Neural progenitor cell (in vitro differentiated cells): ENCODE measurements around the gene IQCE. TPM values are rescaled to one million over a fixed set of nuclear protein-coding genes. Genes with fewer than 3 reads are reported as not detected.

Source experiments
- DNase-seq: peaks from one replicate; pipeline ENCODE4 v3.0.0-alpha.2; 2016; ENCODE audit warnings: low spot score
- H2AFZ ChIP-seq: fragments of 200-600 bp; sonication (generic); replicated peaks from 2 replicates; pipeline ENCODE4 v1.6.1; 2016; ENCODE audit warnings: antibody characterized with exemption
- H3F3A ChIP-seq: fragments of 200-600 bp; sonication (generic); 2 replicates; pipeline ENCODE4 v1.6.1; 2016; ENCODE audit warnings: antibody characterized with exemption, low read depth
- H3K27ac ChIP-seq: fragments of 200-600 bp; sonication (generic); 2 replicates; pipeline ENCODE4 v1.5.1; 2016; ENCODE audit warnings: mild to moderate bottlenecking
- H3K27me3 ChIP-seq: fragments of 200-600 bp; sonication (generic); 2 replicates; pipeline ENCODE4 v1.6.1; 2016; ENCODE audit warnings: mild to moderate bottlenecking, moderate library complexity
- H3K36me3 ChIP-seq: fragments of 200-600 bp; sonication (generic); 2 replicates; pipeline ENCODE4 v1.5.1; 2016
- H3K4me1 ChIP-seq: fragments of 200-600 bp; sonication (generic); 2 replicates; pipeline ENCODE4 v1.6.1; 2016; ENCODE audit warnings: mixed run types
- H3K4me2 ChIP-seq: fragments of 200-600 bp; sonication (generic); 2 replicates; pipeline ENCODE4 v1.6.1; 2016
- H3K4me3 ChIP-seq: fragments of 200-600 bp; sonication (generic); 2 replicates; pipeline ENCODE4 v1.5.1; 2016
- H3K79me2 ChIP-seq: fragments of 200-600 bp; sonication (generic); 2 replicates; pipeline ENCODE4 v1.6.1; 2016; ENCODE audit warnings: low read depth
- H3K9ac ChIP-seq: fragments of 200-600 bp; sonication (generic); 2 replicates; pipeline ENCODE4 v1.6.1; 2016
- H3K9me3 ChIP-seq: fragments of 200-600 bp; sonication (generic); 2 replicates; pipeline ENCODE4 v1.5.1; 2016; ENCODE audit warnings: low read depth
- H4K20me1 ChIP-seq: fragments of 200-600 bp; sonication (generic); 2 replicates; pipeline ENCODE4 v1.6.1; 2016; ENCODE audit warnings: low read depth
- H3K27ac Mint-ChIP-seq: 3 replicates; pipeline ENCODE4 v1.8.0; 2021; ENCODE audit warnings: mixed read lengths
- H3K27me3 Mint-ChIP-seq: 2 replicates; pipeline ENCODE4 v1.8.0; 2022; ENCODE audit warnings: low read depth, mild to moderate bottlenecking, inconsistent platforms, moderate library complexity, mixed read lengths; ENCODE audit not compliant: insufficient read depth
- H3K36me3 Mint-ChIP-seq: 3 replicates; pipeline ENCODE4 v1.8.0; 2021; ENCODE audit warnings: mixed read lengths
- H3K4me1 Mint-ChIP-seq: 3 replicates; pipeline ENCODE4 v1.8.0; 2021; ENCODE audit warnings: mixed read lengths
- H3K4me3 Mint-ChIP-seq: 3 replicates; pipeline ENCODE4 v1.8.0; 2021; ENCODE audit warnings: mild to moderate bottlenecking, moderate library complexity, mixed read lengths
- H3K9me3 Mint-ChIP-seq: 3 replicates; pipeline ENCODE4 v1.8.0; 2020; ENCODE audit warnings: mixed read lengths
- EZH2 ChIP-seq: fragments of 200-600 bp; sonication (generic); IDR thresholded peaks from 2 replicates; pipeline ENCODE4 v1.6.1; 2017; ENCODE audit warnings: antibody characterized with exemption, mild to moderate bottlenecking, moderate library complexity
- EZH2phosphoT487 ChIP-seq: fragments of 200-600 bp; sonication (generic); IDR thresholded peaks from 2 replicates; pipeline ENCODE4 v1.6.1; 2017; ENCODE audit warnings: antibody characterized with exemption
- total RNA-seq: library from RNA; depleted of rRNA; stranded (reverse); fragments of >200 nt; gene quantifications from 2 replicates; pipeline ENCODE4 v1.2.3, GENCODE V29; 2015; ENCODE audit warnings: low replicate concordance
- TF ChIP-seq, protein P1 (sequence below): fragments of 200-600 bp; sonication (generic); IDR thresholded peaks from 2 replicates; pipeline ENCODE4 v1.5.1; 2017; ENCODE audit warnings: antibody characterized with exemption, mild to moderate bottlenecking

The IQCE gene
- total RNA-seq, 1 donor from 2014 or later, result 4.6 TPM

DNA sequence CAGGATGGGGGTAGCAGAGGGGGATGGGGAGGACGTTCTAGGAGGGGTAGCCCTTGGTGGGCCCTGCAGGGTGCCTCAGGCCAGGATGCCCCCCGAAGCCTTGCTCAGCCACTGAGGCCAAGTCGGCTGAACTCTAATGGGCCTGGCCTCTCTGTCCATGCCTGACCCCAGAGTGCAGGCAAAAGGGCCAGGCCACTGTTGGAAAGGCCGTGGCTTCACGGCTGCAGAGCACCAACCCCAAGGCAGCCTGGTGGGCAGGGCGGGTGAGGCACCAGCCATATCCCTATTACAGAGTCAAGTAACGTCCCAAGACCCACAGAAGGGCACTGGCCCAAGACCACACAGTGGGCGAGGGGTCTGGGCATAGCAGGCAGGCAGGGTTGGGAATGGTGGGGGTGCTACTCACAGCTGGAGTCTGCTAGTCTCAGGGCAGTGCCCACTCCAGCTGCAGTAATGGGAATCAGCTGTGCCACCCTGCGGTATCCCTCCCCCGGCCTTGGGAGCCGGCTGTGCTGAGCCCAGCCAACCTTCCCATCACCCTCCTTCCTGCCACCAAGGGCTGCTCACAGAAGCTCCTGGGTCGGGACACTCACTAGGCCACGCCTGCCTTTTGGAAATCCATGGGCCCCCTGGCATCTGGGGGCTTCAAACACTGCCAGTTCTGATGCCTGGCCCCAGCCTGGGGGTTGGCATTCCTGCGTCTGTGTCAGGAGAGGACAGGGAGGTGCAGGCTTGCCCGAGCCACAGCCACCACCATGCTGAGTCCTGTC is 43.2 kb upstream of the IQCE start:
- Histone ChIP-seq H3K4me1 (peaks cover 51% of the 10 kb centered on the region), H3K79me2 (peaks cover 7% of the 10 kb centered on the region), H3F3A (peaks cover 21% of the 10 kb centered on the region), H3K9ac (no peak overlapping the region), H3K4me3 (no peak overlapping the region), H2AFZ (no peak overlapping the region), H4K20me1 (peaks cover 7% of the 10 kb centered on the region), H3K9me3 (no peaks in the 10 kb centered on the region), H3K36me3 (no peaks in the 10 kb centered on the region), H3K27ac (no peak overlapping the region), H3K4me2 (no peak overlapping the region), H3K27me3 (peaks cover 10% of the 10 kb centered on the region)
- no peak overlapping the region for H3K4me3 Mint-ChIP-seq
- H3K9me3 Mint-ChIP-seq, result no peaks in the 10 kb centered on the region
- peaks cover 11% of the 10 kb centered on the region for H3K27me3 Mint-ChIP-seq
- TF ChIP-seq EZH2phosphoT487, result no peak
- TF ChIP-seq EZH2, result no peak
- H3K4me1 Mint-ChIP-seq, result peaks cover 39% of the 10 kb centered on the region
- H3K36me3 Mint-ChIP-seq, result no peaks in the 10 kb centered on the region
- no peak for DNase-seq
- H3K27ac Mint-ChIP-seq, result no peak overlapping the region

DNA sequence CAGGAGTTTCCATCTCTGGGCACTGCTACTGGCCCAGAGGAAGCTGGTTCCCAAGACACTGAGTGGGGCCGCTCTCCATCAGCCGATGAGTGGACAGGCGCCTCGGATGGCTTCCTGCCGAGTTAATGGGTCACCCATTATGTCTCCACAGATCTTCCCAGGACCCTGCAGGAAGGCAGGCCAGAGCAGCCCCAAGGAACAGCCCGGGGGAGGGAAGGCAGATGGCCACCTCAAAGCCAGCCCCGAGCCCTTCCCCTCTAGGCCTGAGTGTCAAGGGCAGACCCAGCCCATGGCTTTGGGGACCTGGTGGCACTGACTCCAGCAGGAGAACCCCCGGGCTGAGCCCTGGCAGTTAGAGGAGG is 42.6 kb upstream of the IQCE start:
- Histone ChIP-seq H3F3A (peaks cover 21% of the 10 kb centered on the region), H4K20me1 (peaks cover 12% of the 10 kb centered on the region), H3K4me2 (no peak overlapping the region), H2AFZ (no peak overlapping the region), H3K9me3 (no peaks in the 10 kb centered on the region), H3K9ac (no peak overlapping the region), H3K27ac (no peak overlapping the region), H3K27me3 (peaks cover 10% of the 10 kb centered on the region), H3K36me3 (no peaks in the 10 kb centered on the region), H3K4me3 (no peak overlapping the region), H3K79me2 (peaks cover 13% of the 10 kb centered on the region), H3K4me1 (peaks cover 48% of the 10 kb centered on the region)
- Mint-ChIP-seq H3K4me1 (peaks cover 41% of the 10 kb centered on the region), H3K9me3 (no peaks in the 10 kb centered on the region), H3K27me3 (peaks cover 11% of the 10 kb centered on the region), H3K27ac (peak overlapping the region; percentile 79), H3K4me3 (no peak overlapping the region), H3K36me3 (no peaks in the 10 kb centered on the region)
- DNase-seq, result no peak
- TF ChIP-seq EZH2, result no peak

DNA sequence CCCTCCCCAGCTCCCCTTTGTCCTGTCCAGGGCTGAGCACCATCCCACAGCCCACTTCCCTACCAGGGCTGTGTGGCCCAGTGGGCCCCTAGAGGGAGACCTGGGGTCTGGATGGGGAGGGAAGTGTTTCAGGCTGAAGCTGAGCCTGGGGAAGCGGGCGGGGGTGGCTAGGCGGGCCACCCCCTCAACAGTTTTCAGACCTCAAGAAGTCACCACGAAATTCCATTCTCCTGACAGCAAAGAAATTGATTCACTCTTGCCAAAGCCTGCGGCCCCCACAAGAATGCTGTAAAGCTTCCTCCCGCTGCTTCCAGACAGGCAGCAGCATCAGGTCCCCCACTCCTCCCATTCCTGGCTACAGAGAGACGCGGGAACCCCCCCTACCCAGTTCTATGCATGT is 41.8 kb upstream of the IQCE start:
- peaks cover 21% of the 10 kb centered on the region for H4K20me1 ChIP-seq
- Mint-ChIP-seq H3K27me3 (peaks cover 17% of the 10 kb centered on the region), H3K4me3 (no peak overlapping the region), H3K27ac (peak overlapping the region; percentile 19), H3K36me3 (peaks cover 2% of the 10 kb centered on the region), H3K4me1 (peaks cover 44% of the 10 kb centered on the region), H3K9me3 (no peaks in the 10 kb centered on the region)
- H3K4me1 ChIP-seq, result peaks cover 47% of the 10 kb centered on the region
- H3K79me2 ChIP-seq, result peaks cover 21% of the 10 kb centered on the region
- no peak overlapping the region for H3K4me3 ChIP-seq
- peak; percentile 53 for DNase-seq
- H3K9me3 ChIP-seq, result no peaks in the 10 kb centered on the region
- no peak overlapping the region for H2AFZ ChIP-seq
- TF ChIP-seq EZH2phosphoT487, result no peak
- H3K9ac ChIP-seq, result no peak overlapping the region
- H3K4me2 ChIP-seq, result peak overlapping the region; percentile 10
- peaks cover 30% of the 10 kb centered on the region for H3F3A ChIP-seq
- no peak overlapping the region for H3K27ac ChIP-seq
- H3K27me3 ChIP-seq, result peaks cover 10% of the 10 kb centered on the region
- H3K36me3 ChIP-seq, result no peaks in the 10 kb centered on the region

DNA sequence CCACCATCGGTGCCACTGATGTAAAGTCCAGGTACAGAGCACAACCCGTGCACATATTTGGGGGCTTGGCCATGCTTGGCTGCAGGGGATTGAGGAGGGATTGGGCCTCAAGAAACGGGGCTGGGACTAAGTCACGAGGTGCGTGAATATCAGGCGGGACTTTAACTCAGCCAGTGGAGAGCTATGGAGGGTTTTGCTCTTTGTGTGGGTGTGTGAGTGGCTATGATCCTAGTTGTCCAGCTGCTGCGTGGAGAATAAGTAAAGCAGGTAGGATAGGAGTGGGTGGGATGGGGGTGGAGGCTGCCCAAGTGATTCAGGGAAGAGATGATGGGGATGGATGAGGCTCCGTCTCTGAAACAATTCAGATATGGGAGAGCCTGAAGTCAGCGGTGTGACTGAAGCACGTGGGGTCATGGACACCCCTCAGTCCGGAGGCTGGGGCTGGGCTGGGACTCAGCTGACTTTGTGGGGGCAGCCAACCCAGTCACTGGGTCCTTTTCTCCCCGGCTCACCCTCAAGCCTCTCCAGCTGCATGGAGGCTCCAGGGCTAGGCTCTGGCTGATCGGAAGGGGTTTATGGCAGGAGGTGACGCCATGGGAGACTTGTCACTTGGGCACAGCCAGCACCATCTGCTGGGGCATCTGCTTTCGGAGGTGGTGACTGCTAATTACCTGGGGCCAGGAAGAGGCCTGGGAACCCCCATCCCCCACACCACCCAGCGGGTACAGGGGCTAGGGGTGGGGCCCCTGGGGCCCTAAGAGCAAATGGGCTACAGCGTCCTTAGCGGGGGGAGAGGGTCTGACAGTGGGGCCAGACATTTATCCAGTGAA is 40.9 kb upstream of the IQCE start:
- peaks cover 30% of the 10 kb centered on the region for H3K79me2 ChIP-seq
- H3K4me1 Mint-ChIP-seq, result peaks cover 45% of the 10 kb centered on the region
- peaks cover 10% of the 10 kb centered on the region for H3K27me3 ChIP-seq
- TF ChIP-seq EZH2 (no peak), EZH2phosphoT487 (no peak)
- TF ChIP-seq, protein P1, sequence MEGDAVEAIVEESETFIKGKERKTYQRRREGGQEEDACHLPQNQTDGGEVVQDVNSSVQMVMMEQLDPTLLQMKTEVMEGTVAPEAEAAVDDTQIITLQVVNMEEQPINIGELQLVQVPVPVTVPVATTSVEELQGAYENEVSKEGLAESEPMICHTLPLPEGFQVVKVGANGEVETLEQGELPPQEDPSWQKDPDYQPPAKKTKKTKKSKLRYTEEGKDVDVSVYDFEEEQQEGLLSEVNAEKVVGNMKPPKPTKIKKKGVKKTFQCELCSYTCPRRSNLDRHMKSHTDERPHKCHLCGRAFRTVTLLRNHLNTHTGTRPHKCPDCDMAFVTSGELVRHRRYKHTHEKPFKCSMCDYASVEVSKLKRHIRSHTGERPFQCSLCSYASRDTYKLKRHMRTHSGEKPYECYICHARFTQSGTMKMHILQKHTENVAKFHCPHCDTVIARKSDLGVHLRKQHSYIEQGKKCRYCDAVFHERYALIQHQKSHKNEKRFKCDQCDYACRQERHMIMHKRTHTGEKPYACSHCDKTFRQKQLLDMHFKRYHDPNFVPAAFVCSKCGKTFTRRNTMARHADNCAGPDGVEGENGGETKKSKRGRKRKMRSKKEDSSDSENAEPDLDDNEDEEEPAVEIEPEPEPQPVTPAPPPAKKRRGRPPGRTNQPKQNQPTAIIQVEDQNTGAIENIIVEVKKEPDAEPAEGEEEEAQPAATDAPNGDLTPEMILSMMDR, result no peak
- peak overlapping the region; percentile 82 for H3K4me3 Mint-ChIP-seq
- no peak for DNase-seq
- H2AFZ ChIP-seq, result no peak overlapping the region
- peaks cover 2% of the 10 kb centered on the region for H3K36me3 Mint-ChIP-seq
- H4K20me1 ChIP-seq, result peaks cover 30% of the 10 kb centered on the region
- no peaks in the 10 kb centered on the region for H3K9me3 ChIP-seq
- no peak overlapping the region for H3K9ac ChIP-seq
- peaks cover 50% of the 10 kb centered on the region for H3K4me1 ChIP-seq
- H3K9me3 Mint-ChIP-seq, result no peaks in the 10 kb centered on the region
- peaks cover 38% of the 10 kb centered on the region for H3F3A ChIP-seq
- no peak overlapping the region for H3K27ac ChIP-seq
- peaks cover 16% of the 10 kb centered on the region for H3K27me3 Mint-ChIP-seq
- peak overlapping the region; percentile 49 for H3K4me3 ChIP-seq
- H3K36me3 ChIP-seq, result no peaks in the 10 kb centered on the region
- peak overlapping the region; percentile 93 for H3K4me2 ChIP-seq
- peak overlapping the region; percentile 72 for H3K27ac Mint-ChIP-seq
